ENCODE data around the gene TBC1D10A. TPM values are rescaled to one million over a fixed set of nuclear protein-coding genes. Genes with fewer than 3 reads are reported as not detected.

Gene TBC1D10A
- total RNA-seq, 1 experiment from 2014 or later, result 12.2 TPM

GRCh38 chr22:30292069-30292970, 34.4 kb downstream of the TBC1D10A start:
- ChIA-PET CTCF (interaction anchor here (1.1 kb wide), 1 partner anchor 99 kb away, joined by 3 read pairs; no protein-coding TSS in a partner anchor), POLR2A (interaction anchor here (0.7 kb wide), 1 partner anchor 35 kb away, joined by 3 read pairs; the partner anchor contains the start of gene TBC1D10A)
- H3K4me3 Mint-ChIP-seq (ENCODE audit: unreplicated experiment), result no peak overlapping the region
- H3K36me3 ChIP-seq (ENCODE audit: control insufficient read depth, insufficient read depth, low read length), result no peaks in the 10 kb centered on the region
- no peaks in the 10 kb centered on the region for H3K9me3 ChIP-seq
- TF ChIP-seq CTCF (IDR thresholded peaks at IDR 0.05; ENCODE audit: insufficient read depth in 1 of 2, low read depth in 1 of 2, low read length in 1 of 2, severe bottlenecking in 1 of 2, unreplicated experiment in 1 of 2), result no peak
- BruUV-seq (replicated peaks), result no TSS peak
- peaks cover 5% of the 10 kb centered on the region for H3K4me1 Mint-ChIP-seq (ENCODE audit: low read depth, unreplicated experiment)
- peaks cover 4% of the 10 kb centered on the region for H3K4me1 ChIP-seq
- H3K9me3 Mint-ChIP-seq (ENCODE audit: unreplicated experiment), result no peaks in the 10 kb centered on the region
- no peak overlapping the region for H3K27ac Mint-ChIP-seq (ENCODE audit: unreplicated experiment)
- no peaks in the 10 kb centered on the region for H3K27me3 Mint-ChIP-seq (ENCODE audit: insufficient read depth, unreplicated experiment)
- H3K27me3 ChIP-seq (replicated peaks; ENCODE audit: control insufficient read depth, insufficient read depth, low read length), result no peaks in the 10 kb centered on the region
- no peak for DNase-seq
- peaks cover 8% of the 10 kb centered on the region for H3K36me3 Mint-ChIP-seq (ENCODE audit: insufficient read depth, unreplicated experiment)
- H3K4me3 ChIP-seq (ENCODE audit: low read depth, low read length), result no peak overlapping the region
- intact Hi-C loops (cut with micrococcal nuclease; ENCODE audit: unreplicated experiment), result no loop called here

- Histone ChIP-seq H3K4me1 (peaks cover 4% of the 10 kb centered on the region), H3K27me3 (replicated peaks; ENCODE audit: control insufficient read depth, insufficient read depth, low read length) (no peaks in the 10 kb centered on the region), H3K9me3 (no peaks in the 10 kb centered on the region), H3K4me3 (ENCODE audit: low read depth, low read length) (no peak overlapping the region), H3K36me3 (ENCODE audit: control insufficient read depth, insufficient read depth, low read length) (no peaks in the 10 kb centered on the region)
- intact Hi-C loops (cut with micrococcal nuclease; ENCODE audit: unreplicated experiment), result no loop called here
- Mint-ChIP-seq H3K9me3 (ENCODE audit: unreplicated experiment) (no peaks in the 10 kb centered on the region), H3K36me3 (ENCODE audit: insufficient read depth, unreplicated experiment) (peaks cover 8% of the 10 kb centered on the region), H3K4me3 (ENCODE audit: unreplicated experiment) (no peak overlapping the region), H3K4me1 (ENCODE audit: low read depth, unreplicated experiment) (peaks cover 5% of the 10 kb centered on the region), H3K27me3 (ENCODE audit: insufficient read depth, unreplicated experiment) (no peaks in the 10 kb centered on the region), H3K27ac (ENCODE audit: unreplicated experiment) (no peak overlapping the region)
- POLR2A ChIA-PET, result interaction anchor here (1.4 kb wide), 1 partner anchor 36 kb away, joined by 10 read pairs; the partner anchor contains the start of gene TBC1D10A
- CTCF ChIA-PET, result interaction anchor here (1.1 to 4.4 kb wide), 2 partner anchors 36 to 100 kb away, joined by 3 to 106 read pairs; partner anchors contain the start of gene TBC1D10A
- no TSS peak for BruUV-seq (replicated peaks)
- TF ChIP-seq CTCF (IDR thresholded peaks at IDR 0.05; ENCODE audit: insufficient read depth in 1 of 2, low read depth in 1 of 2, low read length in 1 of 2, severe bottlenecking in 1 of 2, unreplicated experiment in 1 of 2), result no peak
- no peak for DNase-seq
Observed at GRCh38 chr22:30291058-30291892, 35.5 kb downstream of the TBC1D10A start.

Data from Caco-2 (cell line).